Measurements from ENCODE around the gene DAP3. TPM values are rescaled to one million over a fixed set of nuclear protein-coding genes. Genes with fewer than 3 reads are reported as not detected.
A peak's percentile ranks its signal among the peaks of the same experiment; 100 is the strongest.
"Not testable (repeated sequence)": the region's sequence is repeated elsewhere in the genome, so short reads cannot be mapped to it uniquely, and the experiment has no call there.

DAP3 gene
- total and polyA plus RNA-seq, 2 experiments from 2014 or later = 41.1 to 82.2 TPM

DNA sequence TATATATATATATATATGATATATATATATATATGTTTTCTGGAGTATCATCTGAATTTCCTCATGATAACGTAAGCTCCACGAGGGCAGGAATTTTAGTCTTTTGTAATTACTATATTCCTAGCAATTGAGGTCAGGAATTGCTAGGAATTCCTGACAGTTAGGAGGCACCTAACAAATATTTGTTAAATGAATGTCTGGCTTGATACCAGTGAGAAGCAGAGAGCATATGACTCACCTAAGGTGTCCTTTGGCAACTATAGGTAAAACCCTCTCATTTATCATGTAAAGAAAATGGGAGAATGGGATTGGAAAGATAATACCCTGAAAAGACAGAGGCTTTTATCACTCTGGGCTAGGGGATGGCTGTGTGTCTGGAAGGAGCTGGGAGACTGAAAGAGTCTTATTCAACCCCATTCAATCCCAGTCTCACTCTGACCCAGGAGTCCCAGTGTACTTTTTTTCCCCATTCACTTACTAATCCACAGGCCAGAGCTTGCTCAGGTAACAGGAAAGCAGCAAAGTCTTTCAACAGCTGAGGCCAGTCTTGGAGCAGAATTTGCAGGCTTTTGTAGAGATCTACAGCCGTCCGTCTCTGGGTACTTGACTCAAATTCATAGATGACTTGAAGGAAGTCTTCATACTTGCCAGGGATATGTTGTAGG lies 71.2 kb downstream of the DAP3 start:
- Histone ChIP-seq H3K9me3 (ENCODE audit: low read depth) (no peaks in the 10 kb centered on the region), H3F3A (ENCODE audit: insufficient read depth) (peaks cover 28% of the 10 kb centered on the region), H3K9me2 (ENCODE audit: insufficient read depth) (no peaks in the 10 kb centered on the region), H3K4me3 (no peak overlapping the region), H3K4me2 (ENCODE audit: unreplicated experiment) (no peak overlapping the region), H3K36me3 (ENCODE audit: low read depth) (peaks cover 40% of the 10 kb centered on the region), H3K27me3 (replicated peaks; ENCODE audit: insufficient read depth) (no peaks in the 10 kb centered on the region), H3K9ac (no peak overlapping the region), H2AFZ (no peak overlapping the region), H3K27ac (no peak overlapping the region), H3K4me1 (ENCODE audit: insufficient read depth) (peaks cover 18% of the 10 kb centered on the region), H4K20me1 (ENCODE audit: insufficient read depth) (no peaks in the 10 kb centered on the region), H3K79me2 (ENCODE audit: insufficient read depth) (no peaks in the 10 kb centered on the region)
- WGBS, 2 experiments (ENCODE audit: low coverage in 1 of 2, low lambda C conversion rate in 2 of 2, missing lambda C conversion rate in 2 of 2) = 90 to 93% methylated on average over 4 of the region's 4 CpGs
- DNase-seq = no peak
- in situ Hi-C loops (cut with MboI) = no loop called here
- no peak for TF ChIP-seq EZH2phosphoT487 (IDR thresholded peaks at IDR 0.05; ENCODE audit: insufficient read depth, low read depth)
- no peak for TF ChIP-seq EZH2 (IDR thresholded peaks at IDR 0.05; ENCODE audit: insufficient read depth, poor library complexity, severe bottlenecking)

- H2AFZ ChIP-seq = no peak overlapping the region
- H4K20me1 ChIP-seq (ENCODE audit: insufficient read depth) = no peaks in the 10 kb centered on the region
- peaks cover 18% of the 10 kb centered on the region for H3K4me1 ChIP-seq (ENCODE audit: insufficient read depth)
- no peaks in the 10 kb centered on the region for H3K9me2 ChIP-seq (ENCODE audit: insufficient read depth)
- WGBS, 2 experiments (ENCODE audit: low coverage in 1 of 2, low lambda C conversion rate in 2 of 2, missing lambda C conversion rate in 2 of 2) = 94 to 98% methylated on average over 2 of the region's 2 CpGs
- no peaks in the 10 kb centered on the region for H3K79me2 ChIP-seq (ENCODE audit: insufficient read depth)
- TF ChIP-seq EZH2phosphoT487 (IDR thresholded peaks at IDR 0.05; ENCODE audit: insufficient read depth, low read depth) (no peak), EZH2 (IDR thresholded peaks at IDR 0.05; ENCODE audit: insufficient read depth, poor library complexity, severe bottlenecking) (no peak)
- H3K27me3 ChIP-seq (replicated peaks; ENCODE audit: insufficient read depth) = no peaks in the 10 kb centered on the region
- H3K4me3 ChIP-seq = no peak overlapping the region
- H3K9ac ChIP-seq = no peak overlapping the region
- H3F3A ChIP-seq (ENCODE audit: insufficient read depth) = peaks cover 32% of the 10 kb centered on the region
- in situ Hi-C loops (cut with MboI) = no loop called here
- no peak overlapping the region for H3K27ac ChIP-seq
- H3K9me3 ChIP-seq (ENCODE audit: low read depth) = no peaks in the 10 kb centered on the region
- H3K4me2 ChIP-seq (ENCODE audit: unreplicated experiment) = no peak overlapping the region
- no peak for DNase-seq
- H3K36me3 ChIP-seq (ENCODE audit: low read depth) = peaks cover 37% of the 10 kb centered on the region
Measured at GRCh38 chr1:155760751-155761475, 72.0 kb downstream of the DAP3 start.

- no peak overlapping the region for H3K4me3 ChIP-seq
- H4K20me1 ChIP-seq (ENCODE audit: insufficient read depth) = no peaks in the 10 kb centered on the region
- TF ChIP-seq EZH2phosphoT487 (IDR thresholded peaks at IDR 0.05; ENCODE audit: insufficient read depth, low read depth) (no peak), EZH2 (IDR thresholded peaks at IDR 0.05; ENCODE audit: insufficient read depth, poor library complexity, severe bottlenecking) (no peak)
- no peak overlapping the region for H2AFZ ChIP-seq
- H3K27ac ChIP-seq = no peak overlapping the region
- no peak overlapping the region for H3K9ac ChIP-seq
- H3K79me2 ChIP-seq (ENCODE audit: insufficient read depth) = no peaks in the 10 kb centered on the region
- no peaks in the 10 kb centered on the region for H3K27me3 ChIP-seq (replicated peaks; ENCODE audit: insufficient read depth)
- in situ Hi-C loops (cut with MboI) = no loop called here
- no peaks in the 10 kb centered on the region for H3K9me2 ChIP-seq (ENCODE audit: insufficient read depth)
- no peaks in the 10 kb centered on the region for H3K9me3 ChIP-seq (ENCODE audit: low read depth)
- peaks cover 18% of the 10 kb centered on the region for H3K4me1 ChIP-seq (ENCODE audit: insufficient read depth)
- 94 to 97% methylated on average over 11 of the region's 11 CpGs for WGBS, 2 experiments (ENCODE audit: low coverage in 1 of 2, low lambda C conversion rate in 2 of 2, missing lambda C conversion rate in 2 of 2)
- H3K4me2 ChIP-seq (ENCODE audit: unreplicated experiment) = no peak overlapping the region
- no peak for DNase-seq
- peaks cover 32% of the 10 kb centered on the region for H3F3A ChIP-seq (ENCODE audit: insufficient read depth)
- H3K36me3 ChIP-seq (ENCODE audit: low read depth) = peaks cover 31% of the 10 kb centered on the region
Measured at GRCh38 chr1:155761736-155762405, 73.0 kb downstream of the DAP3 start.

DNA sequence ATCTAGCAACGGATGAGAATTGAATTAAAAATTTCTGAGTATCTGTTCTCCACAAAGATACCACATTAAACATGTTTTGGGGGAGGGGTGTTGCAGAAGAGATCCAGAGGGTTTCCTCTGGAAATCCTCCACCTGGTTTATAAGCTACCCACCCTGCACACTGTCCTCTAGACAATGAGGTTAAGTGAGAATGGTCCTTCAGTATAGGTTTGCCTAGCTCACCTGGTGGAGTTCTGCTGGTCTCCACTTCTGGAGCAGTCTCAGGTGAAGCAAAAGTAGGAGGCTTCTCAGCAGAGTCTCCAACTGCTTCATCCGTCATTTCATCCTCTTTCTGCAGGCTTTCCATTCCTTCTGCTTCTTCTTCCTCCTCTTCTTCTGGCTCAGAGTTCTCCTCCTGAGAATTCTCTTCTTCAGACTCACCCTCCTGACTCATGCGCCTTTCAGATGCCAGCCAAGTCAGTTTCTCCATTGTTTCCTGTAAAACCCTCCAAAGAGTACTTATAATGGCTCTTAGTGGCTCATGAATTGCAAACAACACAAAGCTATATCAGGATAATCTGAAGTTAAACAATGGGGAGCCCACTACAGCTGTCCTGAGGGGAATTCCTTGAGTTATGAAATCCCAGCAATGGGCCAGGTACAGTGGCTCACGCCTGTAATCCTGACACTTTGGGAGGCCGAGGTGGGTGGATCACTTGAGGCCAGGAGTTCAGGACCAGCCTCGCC lies 74.4 kb downstream of the DAP3 start:
- H3K9me2 ChIP-seq (ENCODE audit: insufficient read depth); in situ Hi-C loops (cut with MboI); H3K79me2 ChIP-seq (ENCODE audit: insufficient read depth); H4K20me1 ChIP-seq (ENCODE audit: insufficient read depth); H3K9me3 ChIP-seq (ENCODE audit: low read depth); H3K27me3 ChIP-seq (replicated peaks; ENCODE audit: insufficient read depth): not testable (repeated sequence)
- peak overlapping the region; percentile 47 for H3K9ac ChIP-seq
- H3F3A ChIP-seq (ENCODE audit: insufficient read depth) = peaks cover 32% of the 10 kb centered on the region
- H3K4me3 ChIP-seq = peak overlapping the region; percentile 0
- H3K4me2 ChIP-seq (ENCODE audit: unreplicated experiment) = peak overlapping the region; percentile 35
- H3K27ac ChIP-seq = peak overlapping the region; percentile 87
- H3K4me1 ChIP-seq (ENCODE audit: insufficient read depth) = peaks cover 18% of the 10 kb centered on the region
- DNase-seq = peak; percentile 94
- peaks cover 31% of the 10 kb centered on the region for H3K36me3 ChIP-seq (ENCODE audit: low read depth)
- 30 to 31% methylated on average over 6 of the region's 6 CpGs for WGBS, 2 experiments (ENCODE audit: low coverage in 1 of 2, low lambda C conversion rate in 2 of 2, missing lambda C conversion rate in 2 of 2)
- H2AFZ ChIP-seq = peak overlapping the region; percentile 49; the same call in 1 of the 2 replicates

DNA sequence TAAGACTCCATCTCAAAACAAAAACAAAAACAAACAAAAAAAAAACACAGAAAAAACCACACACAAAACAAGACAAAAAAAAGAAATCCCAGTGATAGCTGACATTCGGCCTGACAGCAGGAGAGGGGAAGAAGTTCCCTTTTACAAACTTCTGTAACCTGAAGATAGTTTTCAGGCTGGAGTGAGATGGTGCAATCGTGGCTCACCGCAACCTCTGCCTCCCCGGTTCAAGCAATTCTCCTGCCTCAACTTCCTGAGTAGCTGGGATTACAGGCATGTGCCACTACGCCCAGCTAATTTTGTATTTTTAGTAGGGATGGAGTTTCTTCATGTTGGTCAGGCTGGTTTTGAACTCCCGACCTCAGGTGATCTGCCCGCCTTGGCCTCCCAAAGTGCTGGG lies 75.1 kb downstream of the DAP3 start:
- H3K9me2 ChIP-seq (ENCODE audit: insufficient read depth); H4K20me1 ChIP-seq (ENCODE audit: insufficient read depth); H3K9me3 ChIP-seq (ENCODE audit: low read depth); H3K4me3 ChIP-seq; H3K27me3 ChIP-seq (replicated peaks; ENCODE audit: insufficient read depth); in situ Hi-C loops (cut with MboI); H2AFZ ChIP-seq; H3K4me2 ChIP-seq (ENCODE audit: unreplicated experiment); H3K79me2 ChIP-seq (ENCODE audit: insufficient read depth): not testable (repeated sequence)
- peak; percentile 4 for DNase-seq
- 88 to 93% methylated on average over 7 of the region's 7 CpGs for WGBS, 2 experiments (ENCODE audit: low coverage in 1 of 2, low lambda C conversion rate in 2 of 2, missing lambda C conversion rate in 2 of 2)
- Histone ChIP-seq H3K36me3 (ENCODE audit: low read depth) (peaks cover 36% of the 10 kb centered on the region), H3K27ac (peak overlapping the region; percentile 87), H3K9ac (peak overlapping the region; percentile 47), H3K4me1 (ENCODE audit: insufficient read depth) (peaks cover 18% of the 10 kb centered on the region), H3F3A (ENCODE audit: insufficient read depth) (peaks cover 32% of the 10 kb centered on the region)

DNA sequence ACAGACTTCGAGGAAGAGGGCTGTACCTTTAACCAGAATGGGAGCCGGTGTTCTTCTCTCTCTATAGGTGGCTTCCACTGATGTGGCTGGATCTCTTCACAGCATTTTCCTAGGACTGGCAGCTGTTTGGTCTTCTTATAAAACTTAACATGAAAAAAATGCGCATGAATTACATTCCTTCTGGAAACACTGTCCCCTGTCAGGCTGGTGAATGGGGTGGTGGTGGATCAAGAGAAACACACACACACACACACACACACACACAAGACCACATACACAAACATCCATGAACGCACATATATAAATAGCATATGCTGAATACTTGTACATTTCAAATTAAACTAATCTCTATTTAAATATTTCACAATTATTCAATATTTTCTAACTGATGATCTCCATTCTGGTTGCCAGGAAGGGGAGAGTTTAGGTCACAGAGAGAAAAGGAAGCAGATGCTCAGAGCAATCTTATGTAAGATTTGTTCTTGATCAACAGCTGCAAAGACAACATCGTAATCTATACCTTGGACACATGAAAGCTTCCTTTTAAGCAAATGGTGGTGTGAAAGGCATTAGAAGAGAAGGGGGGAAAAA lies 78.6 kb downstream of the DAP3 start:
- H3K9me2 ChIP-seq (ENCODE audit: insufficient read depth); H3K79me2 ChIP-seq (ENCODE audit: insufficient read depth); in situ Hi-C loops (cut with MboI); H3K9me3 ChIP-seq (ENCODE audit: low read depth); H4K20me1 ChIP-seq (ENCODE audit: insufficient read depth); DNase-seq; H3K27me3 ChIP-seq (replicated peaks; ENCODE audit: insufficient read depth); H3K4me2 ChIP-seq (ENCODE audit: unreplicated experiment); H3K4me3 ChIP-seq; H3K27ac ChIP-seq; H3K9ac ChIP-seq; H2AFZ ChIP-seq: not testable (repeated sequence)
- 92 to 96% methylated on average over 4 to 5 of the region's 5 CpGs for WGBS, 2 experiments (ENCODE audit: low coverage in 1 of 2, low lambda C conversion rate in 2 of 2, missing lambda C conversion rate in 2 of 2)
- peaks cover 16% of the 10 kb centered on the region for H3K4me1 ChIP-seq (ENCODE audit: insufficient read depth)
- H3K36me3 ChIP-seq (ENCODE audit: low read depth) = peaks cover 34% of the 10 kb centered on the region
- peaks cover 29% of the 10 kb centered on the region for H3F3A ChIP-seq (ENCODE audit: insufficient read depth)

Measured in GM23248 (cell line).